Stomach smooth muscle (tissue), 2 donors: ENCODE data around the gene CBLL1.

Source experiments
- H3K27ac ChIP-seq: one replicate; pipeline ENCODE4 v1.7.0; 2013; ENCODE audit warnings: mild to moderate bottlenecking, low read length, inconsistent platforms
- H3K27me3 ChIP-seq, 2 donors: one replicate each; pipeline ENCODE4 v1.7.0; 2013; ENCODE audit warnings: low read length in 2 of 2; ENCODE audit not compliant: insufficient read depth in 2 of 2, control insufficient read depth in 1 of 2
- H3K36me3 ChIP-seq, 2 donors: one replicate each; pipeline ENCODE4 v1.7.0; 2013; ENCODE audit warnings: low read length in 2 of 2; ENCODE audit not compliant: control insufficient read depth in 2 of 2, insufficient read depth in 2 of 2
- H3K4me1 ChIP-seq: one replicate; pipeline ENCODE4 v1.7.0; 2013; ENCODE audit warnings: low read length; ENCODE audit not compliant: control insufficient read depth, insufficient read depth
- H3K4me3 ChIP-seq, 2 donors: one replicate each; pipeline ENCODE4 v1.7.0; 2013; ENCODE audit warnings: low read length in 2 of 2
- H3K9ac ChIP-seq, 2 donors: one replicate each; pipeline ENCODE4 v1.7.0; 2013; ENCODE audit warnings: low read length in 2 of 2, mild to moderate bottlenecking in 1 of 2
- H3K9me3 ChIP-seq, 2 donors: one replicate each; pipeline ENCODE4 v1.7.0; 2013; ENCODE audit warnings: low read length in 2 of 2; ENCODE audit not compliant: control insufficient read depth in 2 of 2
- donor health status: healthy.
- donor health status: Pancreatic carcinoma.

CBLL1 gene

DNA sequence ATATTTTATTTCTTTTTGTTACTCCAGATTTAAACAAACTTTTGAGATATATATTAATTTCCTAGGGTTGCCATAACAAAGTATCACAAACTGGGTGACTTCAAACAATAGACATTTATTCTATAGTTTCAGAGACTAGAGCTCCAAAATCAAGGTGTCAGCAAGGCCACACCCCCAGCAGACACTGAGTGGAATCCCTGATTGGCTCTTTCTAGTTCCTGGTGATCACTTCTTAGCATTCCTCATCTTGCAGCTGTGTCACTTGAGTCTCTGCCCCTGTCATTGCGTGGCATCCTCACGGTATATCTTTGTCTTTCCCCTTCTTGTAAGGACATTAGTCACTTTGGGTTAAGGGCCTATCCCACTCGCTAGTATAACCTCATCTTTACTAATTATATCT is 66.7 kb downstream of the CBLL1 start:
- no peaks in the 10 kb centered on the region for H3K4me1 ChIP-seq
- H3K9ac ChIP-seq, result no peak overlapping the region
- H3K36me3 ChIP-seq, result no peaks in the 10 kb centered on the region
- no peaks in the 10 kb centered on the region for H3K9me3 ChIP-seq
- no peak overlapping the region for H3K27ac ChIP-seq
- H3K4me3 ChIP-seq, result no peak overlapping the region
- no peaks in the 10 kb centered on the region for H3K27me3 ChIP-seq
